GM12872 (cell line): ENCODE data around the gene PSMG3.

ENCODE experiments used
- CTCF ChIP-seq: IDR thresholded peaks from 3 replicates; pipeline ENCODE4 v1.5.1; 2011; ENCODE audit warnings: low read depth, mild to moderate bottlenecking, low read length, moderate library complexity; ENCODE audit not compliant: insufficient read depth

The PSMG3 gene

GRCh38 chr7:1595636-1596035 lies 25.8 kb upstream of the PSMG3 start:
- TF ChIP-seq CTCF, result no peak

- TF ChIP-seq CTCF, result no peak
Observed at GRCh38 chr7:1595027-1595426, 25.2 kb upstream of the PSMG3 start.

GRCh38 chr7:1593904-1594421 lies 24.1 kb upstream of the PSMG3 start:
- TF ChIP-seq CTCF, result no peak

GRCh38 chr7:1593091-1593866 lies 23.4 kb upstream of the PSMG3 start:
- TF ChIP-seq CTCF, result peak; percentile 57

- TF ChIP-seq CTCF, result no peak
Observed at GRCh38 chr7:1592299-1592871, 22.6 kb upstream of the PSMG3 start.

GRCh38 chr7:1591876-1592275 lies 22.0 kb upstream of the PSMG3 start:
- no peak for TF ChIP-seq CTCF

- no peak for TF ChIP-seq CTCF
Observed at GRCh38 chr7:1591396-1591795, 21.6 kb upstream of the PSMG3 start.
